Body of pancreas (tissue), 4 donors: Measurements from ENCODE around the gene NR2F6.
"Not testable (repeated sequence)": the region's sequence is repeated elsewhere in the genome, so short reads cannot be mapped to it uniquely, and the experiment has no call there.

Experiments
- POLR2A ChIP-seq, 3 donors: fragments of 450-650 bp; IDR thresholded peaks; one replicate each; pipeline ENCODE4 v1.6.1; 2016; ENCODE audit warnings: antibody characterized with exemption in 3 of 3, mild to moderate bottlenecking in 2 of 3
- TF ChIP-seq, protein P1 (sequence below), 7 experiments: fragments of 450-650 bp in 4 of 7; fragments of 200-600 bp in 3 of 7; sonication (generic) in 3 of 7; IDR thresholded peaks; one replicate each; pipeline ENCODE4 v1.5.1; 2016 to 2019; ENCODE audit warnings: antibody characterized with exemption in 7 of 7

DNA sequence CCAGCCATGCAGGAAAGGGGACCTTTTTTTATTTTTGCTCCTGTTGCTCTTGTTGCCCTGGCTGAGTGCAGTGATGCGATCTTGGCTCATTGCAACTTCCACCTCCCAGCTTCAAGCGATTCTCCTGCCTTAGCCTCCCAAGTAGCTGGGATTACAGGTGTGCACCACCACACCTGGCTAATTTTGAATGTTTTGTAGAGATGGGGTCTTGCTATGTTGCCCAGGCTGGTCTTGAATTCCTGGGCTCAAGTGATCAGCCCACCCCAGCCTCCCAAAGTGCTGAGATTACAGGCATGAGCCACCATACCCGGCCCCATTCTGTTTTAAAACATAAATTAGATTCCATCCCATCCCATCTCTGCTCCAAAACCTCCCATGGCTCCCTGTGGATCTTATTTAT is 29.2 kb upstream of the NR2F6 start:
- TF ChIP-seq, protein P1, sequence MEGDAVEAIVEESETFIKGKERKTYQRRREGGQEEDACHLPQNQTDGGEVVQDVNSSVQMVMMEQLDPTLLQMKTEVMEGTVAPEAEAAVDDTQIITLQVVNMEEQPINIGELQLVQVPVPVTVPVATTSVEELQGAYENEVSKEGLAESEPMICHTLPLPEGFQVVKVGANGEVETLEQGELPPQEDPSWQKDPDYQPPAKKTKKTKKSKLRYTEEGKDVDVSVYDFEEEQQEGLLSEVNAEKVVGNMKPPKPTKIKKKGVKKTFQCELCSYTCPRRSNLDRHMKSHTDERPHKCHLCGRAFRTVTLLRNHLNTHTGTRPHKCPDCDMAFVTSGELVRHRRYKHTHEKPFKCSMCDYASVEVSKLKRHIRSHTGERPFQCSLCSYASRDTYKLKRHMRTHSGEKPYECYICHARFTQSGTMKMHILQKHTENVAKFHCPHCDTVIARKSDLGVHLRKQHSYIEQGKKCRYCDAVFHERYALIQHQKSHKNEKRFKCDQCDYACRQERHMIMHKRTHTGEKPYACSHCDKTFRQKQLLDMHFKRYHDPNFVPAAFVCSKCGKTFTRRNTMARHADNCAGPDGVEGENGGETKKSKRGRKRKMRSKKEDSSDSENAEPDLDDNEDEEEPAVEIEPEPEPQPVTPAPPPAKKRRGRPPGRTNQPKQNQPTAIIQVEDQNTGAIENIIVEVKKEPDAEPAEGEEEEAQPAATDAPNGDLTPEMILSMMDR (IDR thresholded peaks at IDR 0.05): not testable (repeated sequence)
- not testable (repeated sequence) for TF ChIP-seq POLR2A (IDR thresholded peaks at IDR 0.05)
